GM23338 (cell line): ENCODE results near the gene UBTF.

Source experiments
- CREB1 ChIP-seq: fragments of 250-450 bp; sonication (Bioruptor Pico); IDR thresholded peaks from 2 replicates; pipeline ENCODE4 v1.5.0; 2020; ENCODE audit warnings: low read depth, mild to moderate bottlenecking, moderate library complexity
- CTCF ChIP-seq, 2 experiments: fragments of 200-600 bp in 1 of 2; sonication (generic) in 1 of 2; conservative IDR thresholded peaks; 2 replicates each; pipeline versions ENCODE4 v1.5.1 to v1.6.1; 2016 to 2017; ENCODE audit warnings: antibody characterized with exemption in 2 of 2, low read depth in 2 of 2, mild to moderate bottlenecking in 2 of 2, moderate library complexity in 1 of 2
- EZH2 ChIP-seq: fragments of 200-600 bp; sonication (generic); IDR thresholded peaks from one replicate; pipeline ENCODE4 v1.8.0; 2017; ENCODE audit warnings: antibody characterized with exemption, mild to moderate bottlenecking, low read depth; ENCODE audit not compliant: unreplicated experiment
- JUNB ChIP-seq: IDR thresholded peaks from one replicate; pipeline ENCODE4 v1.6.1; 2016; ENCODE audit warnings: antibody characterized with exemption; ENCODE audit not compliant: unreplicated experiment
- NANOG ChIP-seq: IDR thresholded peaks from 2 replicates; pipeline ENCODE4 v1.6.1; 2016; ENCODE audit warnings: antibody characterized with exemption, borderline replicate concordance
- POLR2AphosphoS5 ChIP-seq: IDR thresholded peaks from 2 replicates; pipeline ENCODE4 v1.6.1; 2016; ENCODE audit warnings: antibody characterized with exemption, low read depth
- REST ChIP-seq: IDR thresholded peaks from one replicate; pipeline ENCODE4 v1.6.1; 2018; ENCODE audit warnings: antibody characterized with exemption; ENCODE audit not compliant: unreplicated experiment

GRCh38 chr17:44200478-44201155, 18.9 kb downstream of the UBTF start:
- peak; percentile 59 for TF ChIP-seq POLR2AphosphoS5
- TF ChIP-seq CTCF (conservative IDR thresholded peaks at IDR 0.05; ENCODE audit: low read depth in 2 of 2): no peak
- no peak for TF ChIP-seq REST
- no peak for TF ChIP-seq NANOG
- no peak for TF ChIP-seq EZH2
- TF ChIP-seq JUNB: no peak
- no peak for TF ChIP-seq CREB1
